DND-41 (cell line): ENCODE results near the gene DEFB132.

ENCODE experiments used
- ATAC-seq: fragments of 200-7000 bp; cut with Tn5 transposase; 3 replicates; pipeline ENCODE4 v1.9.1; 2021; ENCODE audit warnings: low read depth; ENCODE audit not compliant: insufficient read depth
- DNase-seq: peaks from one replicate; pipeline ENCODE4 v3.0.0-alpha.2; 2020
- H2AFZ ChIP-seq: 2 replicates; pipeline ENCODE4 v1.6.0; 2012; ENCODE audit warnings: low read depth, low read length
- H3K27ac ChIP-seq: 2 replicates; pipeline ENCODE4 v1.5.1; 2012; ENCODE audit warnings: low read length, inconsistent platforms
- H3K27me3 ChIP-seq: fragments of 200-600 bp; sonication (generic); 2 replicates; pipeline ENCODE4 v1.6.0; 2012; ENCODE audit warnings: low read length, mild to moderate bottlenecking, inconsistent platforms; ENCODE audit not compliant: insufficient read depth, poor library complexity
- H3K36me3 ChIP-seq: 2 replicates; pipeline ENCODE4 v1.5.1; 2012; ENCODE audit warnings: low read length, inconsistent platforms; ENCODE audit not compliant: insufficient read depth
- H3K4me1 ChIP-seq: 2 replicates; pipeline ENCODE4 v1.5.1; 2012; ENCODE audit warnings: mild to moderate bottlenecking, low read length; ENCODE audit not compliant: insufficient read depth
- H3K4me2 ChIP-seq: 2 replicates; pipeline ENCODE4 v1.6.0; 2012; ENCODE audit warnings: mild to moderate bottlenecking, moderate library complexity, low read length, inconsistent platforms; ENCODE audit not compliant: insufficient read depth
- H3K4me3 ChIP-seq, 2 experiments: fragments of 200-600 bp in 1 of 2; shearing (Covaris generic) in 1 of 2; 2 replicates each; pipeline ENCODE4 v1.5.1; 2012 to 2016; ENCODE audit warnings: inconsistent platforms in 2 of 2, low read length in 2 of 2, mild to moderate bottlenecking in 2 of 2, low read depth in 1 of 2, moderate library complexity in 1 of 2
- H3K79me2 ChIP-seq: 2 replicates; pipeline ENCODE4 v1.6.0; 2012; ENCODE audit warnings: low read length, inconsistent platforms; ENCODE audit not compliant: insufficient read depth
- H3K9ac ChIP-seq: 2 replicates; pipeline ENCODE4 v1.6.0; 2012; ENCODE audit warnings: low read depth, mild to moderate bottlenecking, inconsistent platforms, low read length, moderate library complexity
- H3K9me3 ChIP-seq: 2 replicates; pipeline ENCODE4 v1.5.1; 2012; ENCODE audit warnings: low read length, moderate library complexity, mild to moderate bottlenecking, inconsistent platforms; ENCODE audit not compliant: insufficient read depth, severe bottlenecking
- H4K20me1 ChIP-seq: 2 replicates; pipeline ENCODE4 v1.6.0; 2012; ENCODE audit warnings: low read length; ENCODE audit not compliant: insufficient read depth
- CTCF ChIP-seq: IDR thresholded peaks from 2 replicates; pipeline ENCODE4 v1.5.1; 2012; ENCODE audit warnings: borderline replicate concordance, low read length, moderate library complexity, mild to moderate bottlenecking; ENCODE audit not compliant: poor library complexity, severe bottlenecking; ENCODE audit errors: extremely low read depth
- EZH2 ChIP-seq: IDR thresholded peaks from 3 replicates; pipeline ENCODE4 v1.6.1; 2012; ENCODE audit warnings: borderline replicate concordance, low read depth, mild to moderate bottlenecking, moderate library complexity, low read length, inconsistent platforms; ENCODE audit not compliant: severe bottlenecking

The DEFB132 gene

DNA sequence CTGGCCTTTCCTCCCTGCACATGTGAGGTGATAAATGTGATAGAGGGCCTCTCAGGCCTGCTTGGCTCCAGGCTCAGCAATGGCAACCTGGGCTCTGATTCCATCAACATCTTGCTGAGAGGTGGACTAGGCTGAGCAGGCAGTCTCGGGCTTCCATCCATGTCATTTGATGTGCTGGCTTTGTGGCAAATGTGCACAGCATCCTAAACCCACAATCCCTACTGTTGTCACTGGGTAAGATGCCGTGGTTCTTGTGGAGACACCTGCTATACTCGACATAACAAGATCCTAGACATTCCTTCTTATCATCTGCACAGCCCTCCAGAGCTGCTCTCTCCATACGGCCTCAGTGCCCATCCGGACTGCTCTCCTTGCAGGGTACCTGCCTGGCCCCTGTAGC, 37.1 kb downstream of the DEFB132 start:
- H4K20me1 ChIP-seq = peaks cover 16% of the 10 kb centered on the region
- no peak overlapping the region for H3K4me2 ChIP-seq
- no peak overlapping the region for H2AFZ ChIP-seq
- DNase-seq = no peak
- no peaks in the 10 kb centered on the region for H3K9me3 ChIP-seq
- no peak overlapping the region for H3K4me3 ChIP-seq
- ATAC-seq = no peak
- H3K27ac ChIP-seq = no peak overlapping the region
- H3K79me2 ChIP-seq = peaks cover 35% of the 10 kb centered on the region
- TF ChIP-seq CTCF (no peak), EZH2 (no peak)
- H3K27me3 ChIP-seq = no peaks in the 10 kb centered on the region
- H3K9ac ChIP-seq = no peak overlapping the region
- H3K36me3 ChIP-seq = peaks cover 17% of the 10 kb centered on the region
- peaks cover 44% of the 10 kb centered on the region for H3K4me1 ChIP-seq

DNA sequence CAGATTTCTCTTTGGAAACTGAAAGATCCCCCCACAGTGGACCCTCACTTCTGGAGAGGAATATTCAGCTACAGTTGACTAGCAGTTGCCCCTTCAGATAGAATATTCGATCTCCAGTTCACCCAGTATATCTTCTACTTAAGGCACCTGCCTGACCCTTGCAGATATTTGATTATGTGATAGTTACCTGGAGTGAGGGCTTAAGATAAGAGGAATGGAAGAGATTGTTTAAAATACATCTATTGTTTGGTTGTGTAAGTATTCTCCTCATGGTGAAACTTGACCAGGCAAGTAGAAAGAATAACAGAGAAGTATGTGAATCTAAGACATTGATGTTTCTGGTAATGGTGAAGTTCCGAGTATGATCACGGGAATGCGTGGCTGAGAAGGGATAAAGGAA, 38.3 kb downstream of the DEFB132 start:
- no peak overlapping the region for H3K27ac ChIP-seq
- no peak for TF ChIP-seq EZH2
- TF ChIP-seq CTCF = no peak
- H3K4me3 ChIP-seq = no peak overlapping the region
- no peak overlapping the region for H3K4me2 ChIP-seq
- H3K27me3 ChIP-seq = no peaks in the 10 kb centered on the region
- peaks cover 47% of the 10 kb centered on the region for H3K4me1 ChIP-seq
- no peak overlapping the region for H3K9ac ChIP-seq
- DNase-seq (no peak), ATAC-seq (no peak)
- H3K9me3 ChIP-seq = no peaks in the 10 kb centered on the region
- peaks cover 28% of the 10 kb centered on the region for H4K20me1 ChIP-seq
- peaks cover 41% of the 10 kb centered on the region for H3K79me2 ChIP-seq
- H2AFZ ChIP-seq = no peak overlapping the region
- peaks cover 28% of the 10 kb centered on the region for H3K36me3 ChIP-seq

GRCh38 chr20:297098-297924, 39.8 kb downstream of the DEFB132 start, which contains the start of gene ZCCHC3:
ZCCHC3 (plus strand) TSS chr20:297570; CDS start chr20:297587, 17 bp downstream.
- peaks cover 43% of the 10 kb centered on the region for H3K79me2 ChIP-seq
- no peaks in the 10 kb centered on the region for H3K27me3 ChIP-seq
- H3K4me1 ChIP-seq = peaks cover 37% of the 10 kb centered on the region
- peak within 1 kb of the TSS; percentile 85 for H2AFZ ChIP-seq
- peak within 1 kb of the TSS; percentile 95 for H3K9ac ChIP-seq
- H3K27ac ChIP-seq = peak within 1 kb of the TSS; percentile 81
- H4K20me1 ChIP-seq = peaks cover 38% of the 10 kb centered on the region
- H3K4me3 ChIP-seq = peak within 1 kb of the TSS; percentile 53 to 69
- peak within 1 kb of the TSS; percentile 95 for H3K4me2 ChIP-seq
- no peaks in the 10 kb centered on the region for H3K9me3 ChIP-seq
- TF ChIP-seq EZH2 = no peak
- TF ChIP-seq CTCF = peak; percentile 26
- ATAC-seq = peak; percentile 86
- DNase-seq = peak; percentile 91
- H3K36me3 ChIP-seq = peaks cover 33% of the 10 kb centered on the region
